ENCODE results near the gene ZBTB17.
"Not testable (repeated sequence)": the region's sequence is repeated elsewhere in the genome, so short reads cannot be mapped to it uniquely, and the experiment has no call there.

The ZBTB17 gene

DNA sequence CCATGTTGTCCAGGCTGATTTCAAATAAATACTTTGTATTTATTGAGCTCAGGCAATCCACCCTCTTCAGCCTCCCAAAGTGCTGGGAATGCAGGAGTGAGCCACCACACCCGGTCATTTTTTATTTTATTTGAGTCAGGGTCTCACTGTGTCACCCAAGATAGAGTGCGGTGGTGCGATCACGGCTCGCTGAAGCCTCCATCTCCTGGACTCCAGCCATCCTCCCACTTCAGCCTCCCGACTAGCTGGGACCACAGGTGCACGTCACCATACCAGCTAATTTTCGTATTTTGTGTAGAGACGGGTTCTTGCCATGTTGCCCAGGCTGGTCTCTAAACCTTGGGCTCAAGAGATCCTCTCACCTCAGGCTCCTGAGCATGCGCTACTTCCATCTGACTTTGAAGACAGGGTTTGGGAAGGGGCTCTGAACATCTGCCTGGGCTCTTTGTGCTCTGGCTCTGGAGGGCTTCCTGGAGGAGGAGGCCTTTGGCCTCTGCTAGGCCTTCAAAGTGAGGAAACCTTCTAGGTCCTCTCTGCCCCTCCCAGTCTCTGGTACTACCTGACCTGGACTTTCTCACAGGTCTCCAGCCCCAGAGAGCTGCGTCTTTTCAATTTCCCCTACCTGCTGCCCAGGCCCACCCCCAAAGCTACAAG is 36.2 kb upstream of the ZBTB17 start:
- Histone ChIP-seq H3K36me3 (ENCODE audit: control insufficient read depth in 5 of 5, insufficient read depth in 5 of 5, low read length in 5 of 5) (peaks cover 0 to 4% (median 0%) of the 10 kb centered on the region in 5 donors), H3K9me3 (ENCODE audit: control insufficient read depth in 5 of 5, low read length in 5 of 5) (no peaks in the 10 kb centered on the region), H3K4me3 (ENCODE audit: low read depth in 1 of 5, low read length in 5 of 5) (peak overlapping the region in 1 of 5 donors; percentile 45), H3K27ac (ENCODE audit: low read depth, low read length) (no peak overlapping the region), H3K4me1 (ENCODE audit: control insufficient read depth in 5 of 5, insufficient read depth in 5 of 5, low read length in 5 of 5) (peaks cover 0 to 50% (median 39%) of the 10 kb centered on the region in 5 donors), H3K27me3 (ENCODE audit: control insufficient read depth in 5 of 5, insufficient read depth in 4 of 5, low read length in 5 of 5) (peaks cover 0 to 8% (median 0%) of the 10 kb centered on the region in 5 donors), H3K9ac (ENCODE audit: low read length in 5 of 5) (no peak overlapping the region)

GRCh38 chr1:16010837-16011236 is 34.9 kb upstream of the ZBTB17 start:
- no peak overlapping the region for H3K27ac ChIP-seq (ENCODE audit: low read depth, low read length)
- peaks cover 0 to 39% (median 27%) of the 10 kb centered on the region in 5 donors for H3K4me1 ChIP-seq (ENCODE audit: control insufficient read depth in 5 of 5, insufficient read depth in 5 of 5, low read length in 5 of 5)

GRCh38 chr1:16009678-16010077 is 33.8 kb upstream of the ZBTB17 start:
- Histone ChIP-seq H3K27ac (ENCODE audit: low read depth, low read length) (no peak overlapping the region), H3K9ac (ENCODE audit: low read length in 5 of 5) (no peak overlapping the region), H3K36me3 (ENCODE audit: control insufficient read depth in 5 of 5, insufficient read depth in 5 of 5, low read length in 5 of 5) (no peaks in the 10 kb centered on the region), H3K27me3 (ENCODE audit: control insufficient read depth in 5 of 5, insufficient read depth in 4 of 5, low read length in 5 of 5) (peaks cover 0 to 4% (median 0%) of the 10 kb centered on the region in 5 donors), H3K4me3 (ENCODE audit: low read depth in 1 of 5, low read length in 5 of 5) (no peak overlapping the region), H3K9me3 (ENCODE audit: control insufficient read depth in 5 of 5, low read length in 5 of 5) (no peaks in the 10 kb centered on the region), H3K4me1 (ENCODE audit: control insufficient read depth in 5 of 5, insufficient read depth in 5 of 5, low read length in 5 of 5) (peaks cover 0 to 27% (median 15%) of the 10 kb centered on the region in 5 donors)

More at GRCh38 chr1:16010837-16011236, 34.9 kb upstream of the ZBTB17 start:
- no peak overlapping the region for H3K9ac ChIP-seq (ENCODE audit: low read length in 5 of 5)
- H3K36me3 ChIP-seq (ENCODE audit: control insufficient read depth in 5 of 5, insufficient read depth in 5 of 5, low read length in 5 of 5): peaks cover 0 to 4% (median 0%) of the 10 kb centered on the region in 5 donors
- H3K27me3 ChIP-seq (ENCODE audit: control insufficient read depth in 5 of 5, insufficient read depth in 4 of 5, low read length in 5 of 5): peaks cover 0 to 8% (median 0%) of the 10 kb centered on the region in 5 donors
- H3K9me3 ChIP-seq (ENCODE audit: control insufficient read depth in 5 of 5, low read length in 5 of 5): no peaks in the 10 kb centered on the region
- H3K4me3 ChIP-seq (ENCODE audit: low read depth in 1 of 5, low read length in 5 of 5): no peak overlapping the region

DNA sequence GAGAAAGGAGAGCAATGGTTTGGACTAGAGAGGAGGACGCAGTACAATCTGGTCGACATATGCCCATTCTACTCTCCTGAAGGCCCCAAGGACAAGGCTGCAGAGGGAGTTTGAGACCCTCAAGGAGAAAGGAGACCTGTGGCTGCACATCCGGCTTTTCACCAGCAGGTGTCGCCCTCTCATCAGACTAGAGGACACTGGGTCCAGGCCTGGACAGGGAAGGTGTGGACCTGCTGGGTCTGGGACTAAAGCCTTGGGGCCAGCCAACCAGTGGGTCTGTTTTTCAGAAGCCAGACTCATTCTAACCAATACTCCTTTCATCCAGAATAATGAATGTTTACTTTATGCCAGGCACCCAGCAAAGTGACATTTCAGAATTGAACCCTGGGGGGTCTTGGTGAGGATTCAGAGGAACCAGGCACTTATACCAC is 33.1 kb upstream of the ZBTB17 start:
- Histone ChIP-seq H3K27ac (ENCODE audit: low read depth, low read length) (no peak overlapping the region), H3K27me3 (ENCODE audit: control insufficient read depth in 5 of 5, insufficient read depth in 4 of 5, low read length in 5 of 5) (peaks cover 0 to 4% (median 0%) of the 10 kb centered on the region in 5 donors), H3K9ac (ENCODE audit: low read length in 5 of 5) (no peak overlapping the region)

DNA sequence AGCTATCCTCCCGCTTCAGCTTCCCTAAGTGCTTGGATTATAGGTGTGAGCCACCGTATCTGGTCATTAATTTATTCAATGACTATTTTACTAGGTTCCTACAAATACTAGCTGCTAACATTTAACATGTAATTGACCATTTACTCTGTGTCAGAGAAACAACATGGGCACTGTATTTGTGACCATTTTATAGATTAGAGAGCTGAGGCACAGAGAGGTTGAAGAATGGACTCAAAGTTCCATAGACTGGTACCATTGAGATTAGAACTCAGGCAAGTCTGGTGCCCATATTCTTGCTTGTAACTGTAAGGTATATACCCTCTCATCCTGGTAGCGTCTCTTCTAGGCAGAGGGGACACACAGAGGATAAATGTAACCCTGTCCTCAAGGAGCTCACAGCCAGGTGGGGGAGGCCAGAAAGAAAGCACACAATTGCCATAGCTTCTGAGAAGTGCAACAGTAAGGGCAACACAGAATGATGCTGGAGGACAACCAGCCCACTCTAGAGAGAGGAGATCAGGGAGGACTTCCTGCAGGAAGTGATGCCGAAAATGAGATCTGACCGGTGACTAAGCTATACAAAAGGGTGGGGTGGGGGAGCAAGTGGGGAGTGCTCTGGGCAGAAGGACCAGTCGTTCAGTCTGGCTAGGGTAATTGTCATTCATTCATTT is 31.9 kb upstream of the ZBTB17 start:
- Histone ChIP-seq H3K9ac (ENCODE audit: low read length in 5 of 5) (no peak overlapping the region), H3K4me3 (ENCODE audit: low read depth in 1 of 5, low read length in 5 of 5) (no peak overlapping the region), H3K27ac (ENCODE audit: low read depth, low read length) (no peak overlapping the region), H3K4me1 (ENCODE audit: control insufficient read depth in 5 of 5, insufficient read depth in 5 of 5, low read length in 5 of 5) (peaks cover 0 to 9% (median 5%) of the 10 kb centered on the region in 5 donors), H3K27me3 (ENCODE audit: control insufficient read depth in 5 of 5, insufficient read depth in 4 of 5, low read length in 5 of 5) (peaks cover 0 to 4% (median 0%) of the 10 kb centered on the region in 5 donors), H3K9me3 (ENCODE audit: control insufficient read depth in 5 of 5, low read length in 5 of 5) (no peaks in the 10 kb centered on the region), H3K36me3 (ENCODE audit: control insufficient read depth in 5 of 5, insufficient read depth in 5 of 5, low read length in 5 of 5) (no peaks in the 10 kb centered on the region)

More for the DNA sequence above, 33.1 kb upstream of the ZBTB17 start:
- H3K4me3 ChIP-seq (ENCODE audit: low read depth in 1 of 5, low read length in 5 of 5): no peak overlapping the region
- no peaks in the 10 kb centered on the region for H3K36me3 ChIP-seq (ENCODE audit: control insufficient read depth in 5 of 5, insufficient read depth in 5 of 5, low read length in 5 of 5)
- H3K4me1 ChIP-seq (ENCODE audit: control insufficient read depth in 5 of 5, insufficient read depth in 5 of 5, low read length in 5 of 5): peaks cover 0 to 21% (median 9%) of the 10 kb centered on the region in 5 donors
- no peaks in the 10 kb centered on the region for H3K9me3 ChIP-seq (ENCODE audit: control insufficient read depth in 5 of 5, low read length in 5 of 5)

GRCh38 chr1:16006552-16007485 is 30.9 kb upstream of the ZBTB17 start:
- no peak overlapping the region for H3K4me3 ChIP-seq (ENCODE audit: low read depth in 1 of 5, low read length in 5 of 5)
- H3K4me1 ChIP-seq (ENCODE audit: control insufficient read depth in 5 of 5, insufficient read depth in 5 of 5, low read length in 5 of 5): peaks cover 0 to 3% (median 0%) of the 10 kb centered on the region in 5 donors
- no peak overlapping the region for H3K27ac ChIP-seq (ENCODE audit: low read depth, low read length)
- H3K9ac ChIP-seq (ENCODE audit: low read length in 5 of 5): no peak overlapping the region
- H3K9me3 ChIP-seq (ENCODE audit: control insufficient read depth in 5 of 5, low read length in 5 of 5): no peaks in the 10 kb centered on the region
- H3K36me3 ChIP-seq (ENCODE audit: control insufficient read depth in 5 of 5, insufficient read depth in 5 of 5, low read length in 5 of 5): no peaks in the 10 kb centered on the region
- H3K27me3 ChIP-seq (ENCODE audit: control insufficient read depth in 5 of 5, insufficient read depth in 4 of 5, low read length in 5 of 5): no peaks in the 10 kb centered on the region

- no peaks in the 10 kb centered on the region for H3K9me3 ChIP-seq (ENCODE audit: control insufficient read depth in 5 of 5, low read length in 5 of 5)
- H3K36me3 ChIP-seq (ENCODE audit: control insufficient read depth in 5 of 5, insufficient read depth in 5 of 5, low read length in 5 of 5): no peaks in the 10 kb centered on the region
- peaks cover 0 to 3% (median 0%) of the 10 kb centered on the region in 5 donors for H3K4me1 ChIP-seq (ENCODE audit: control insufficient read depth in 5 of 5, insufficient read depth in 5 of 5, low read length in 5 of 5)
- H3K9ac ChIP-seq (ENCODE audit: low read length in 5 of 5): no peak overlapping the region
- no peak overlapping the region for H3K4me3 ChIP-seq (ENCODE audit: low read depth in 1 of 5, low read length in 5 of 5)
- no peaks in the 10 kb centered on the region for H3K27me3 ChIP-seq (ENCODE audit: control insufficient read depth in 5 of 5, insufficient read depth in 4 of 5, low read length in 5 of 5)
- no peak overlapping the region for H3K27ac ChIP-seq (ENCODE audit: low read depth, low read length)
Observed at GRCh38 chr1:16006010-16006409, 30.1 kb upstream of the ZBTB17 start.

DNA sequence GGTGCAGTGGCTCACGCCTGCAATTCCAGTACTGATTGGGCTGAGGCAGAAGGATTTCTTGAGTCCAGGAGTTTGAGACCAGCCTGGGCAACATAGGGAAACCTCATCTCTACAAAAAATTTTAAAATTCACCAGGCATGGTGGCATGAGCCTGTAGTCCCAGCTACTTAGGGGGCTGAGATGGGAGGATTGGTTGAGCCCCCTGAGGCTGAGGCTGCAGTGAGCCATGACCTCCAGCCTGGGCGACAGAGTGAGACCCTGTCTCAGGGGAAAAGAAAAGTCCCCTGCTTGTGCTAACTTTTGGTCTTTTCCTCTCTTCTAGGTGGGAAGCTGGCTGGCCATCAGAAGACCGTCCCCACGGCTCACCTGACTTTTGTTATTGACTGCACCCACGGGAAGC is 29.7 kb upstream of the ZBTB17 start:
- no peaks in the 10 kb centered on the region for H3K36me3 ChIP-seq (ENCODE audit: control insufficient read depth in 5 of 5, insufficient read depth in 5 of 5, low read length in 5 of 5)
- no peaks in the 10 kb centered on the region for H3K9me3 ChIP-seq (ENCODE audit: control insufficient read depth in 5 of 5, low read length in 5 of 5)
- no peak overlapping the region for H3K9ac ChIP-seq (ENCODE audit: low read length in 5 of 5)
- H3K4me3 ChIP-seq (ENCODE audit: low read depth in 1 of 5, low read length in 5 of 5): no peak overlapping the region
- H3K27ac ChIP-seq (ENCODE audit: low read depth, low read length): no peak overlapping the region
- H3K4me1 ChIP-seq (ENCODE audit: control insufficient read depth in 5 of 5, insufficient read depth in 5 of 5, low read length in 5 of 5): peaks cover 0 to 3% (median 0%) of the 10 kb centered on the region in 5 donors
- H3K27me3 ChIP-seq (ENCODE audit: control insufficient read depth in 5 of 5, insufficient read depth in 4 of 5, low read length in 5 of 5): no peaks in the 10 kb centered on the region

DNA sequence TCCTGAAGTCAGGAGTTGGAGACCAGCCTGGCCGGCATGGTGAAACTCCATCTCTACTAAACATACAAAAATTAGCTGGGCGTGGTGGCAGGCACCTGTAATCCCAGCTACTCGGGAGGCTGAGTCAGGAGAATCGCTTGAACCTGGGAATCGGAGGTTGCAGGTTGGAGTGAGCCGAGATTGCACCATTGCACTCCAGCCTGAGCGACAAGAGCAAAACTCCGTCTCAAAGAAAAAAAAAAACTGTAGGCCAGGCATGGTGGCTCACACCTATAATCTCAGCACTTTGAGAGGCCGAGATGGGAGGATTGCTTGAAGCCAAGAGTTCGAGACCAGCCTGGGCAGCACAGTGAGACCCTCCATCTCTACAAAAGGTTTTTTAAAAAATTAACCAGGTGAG is 25.4 kb upstream of the ZBTB17 start:
- not testable (repeated sequence) for H3K9ac ChIP-seq (ENCODE audit: low read length in 5 of 5); H3K9me3 ChIP-seq (ENCODE audit: control insufficient read depth in 5 of 5, low read length in 5 of 5); H3K27ac ChIP-seq (ENCODE audit: low read depth, low read length); H3K4me1 ChIP-seq (ENCODE audit: control insufficient read depth in 5 of 5, insufficient read depth in 5 of 5, low read length in 5 of 5); H3K36me3 ChIP-seq (ENCODE audit: control insufficient read depth in 5 of 5, insufficient read depth in 5 of 5, low read length in 5 of 5); H3K27me3 ChIP-seq (ENCODE audit: control insufficient read depth in 5 of 5, insufficient read depth in 4 of 5, low read length in 5 of 5); H3K4me3 ChIP-seq (ENCODE audit: low read depth in 1 of 5, low read length in 5 of 5)
